HepG2 (cell line): ENCODE data around the gene AKAP12. TPM values are rescaled to one million over a fixed set of nuclear protein-coding genes. Genes with fewer than 3 reads are reported as not detected.

Experiments
- ERF ChIP-seq: IDR thresholded peaks from 2 replicates; pipeline ENCODE4 v1.6.1; 2018; ENCODE audit warnings: missing biosample characterization, missing genetic modification reagents
- GLI4 ChIP-seq: sonication (generic); formaldehyde crosslinking; IDR thresholded peaks from 2 replicates; pipeline ENCODE4 v1.5.1; 2020; ENCODE audit warnings: missing genetic modification reagents, mild to moderate bottlenecking, moderate library complexity, borderline replicate concordance
- MEIS1 ChIP-seq: sonication (generic); formaldehyde crosslinking; IDR thresholded peaks from 2 replicates; pipeline ENCODE4 v1.9.0; 2021; ENCODE audit warnings: mild to moderate bottlenecking, missing genetic modification reagents, moderate library complexity, borderline replicate concordance
- MLLT10 ChIP-seq: sonication (generic); formaldehyde crosslinking; IDR thresholded peaks from 2 replicates; pipeline ENCODE4 v1.4.0; 2020; ENCODE audit warnings: missing genetic modification reagents
- NFE2L1 ChIP-seq: sonication (generic); formaldehyde crosslinking; IDR thresholded peaks from 2 replicates; pipeline ENCODE4 v1.4.0; 2020; ENCODE audit warnings: missing genetic modification reagents, mild to moderate bottlenecking, borderline replicate concordance
- NR2F6 ChIP-seq, 2 experiments: IDR thresholded peaks; 2 replicates each; pipeline ENCODE4 v1.6.1; 2016; ENCODE audit warnings: antibody characterized with exemption in 1 of 2, mild to moderate bottlenecking in 1 of 2
- PHF20 ChIP-seq: sonication (generic); formaldehyde crosslinking; IDR thresholded peaks from 2 replicates; pipeline ENCODE4 v1.5.0; 2020; ENCODE audit warnings: mild to moderate bottlenecking, missing genetic modification reagents
- SALL2 ChIP-seq: sonication (generic); formaldehyde crosslinking; IDR thresholded peaks from 2 replicates; pipeline ENCODE4 v1.8.1; 2023; ENCODE audit warnings: mild to moderate bottlenecking, missing genetic modification reagents, inconsistent platforms
- ZBTB20 ChIP-seq: sonication (generic); formaldehyde crosslinking; IDR thresholded peaks from 2 replicates; pipeline ENCODE4 v1.8.1; 2023; ENCODE audit warnings: missing genetic modification reagents, low read depth, mild to moderate bottlenecking, borderline replicate concordance
- ZFP82 ChIP-seq: sonication (generic); formaldehyde crosslinking; IDR thresholded peaks from 2 replicates; pipeline ENCODE4 v1.5.1; 2020; ENCODE audit warnings: mild to moderate bottlenecking, missing genetic modification reagents, borderline replicate concordance
- ZNF225 ChIP-seq: sonication (generic); formaldehyde crosslinking; IDR thresholded peaks from 2 replicates; pipeline ENCODE4 v1.4.0; 2020; ENCODE audit warnings: mild to moderate bottlenecking, missing genetic modification reagents
- ZNF256 ChIP-seq: sonication (generic); formaldehyde crosslinking; conservative IDR thresholded peaks from 2 replicates; pipeline ENCODE4 v1.4.0; 2020; ENCODE audit warnings: missing genetic modification reagents
- polyA plus RNA-seq, 8 experiments: library from polyadenylated mRNA; depleted of rRNA in 3 of 8; stranded (reverse) in 7 of 8; unstranded in 1 of 8; fragments of >200 nt; fragmentation: Illumina TruSeq in 4 of 8; extraction: Trizol in 4 of 8; gene quantifications; 2 replicates each; pipeline versions ENCODE4 v1.2.1 to v1.2.3, GENCODE V29; 2011 to 2016; ENCODE audit warnings: low read depth in 4 of 8, missing spikeins in 1 of 8, mixed read lengths in 1 of 8; ENCODE audit not compliant: insufficient read depth in 1 of 8
- total RNA-seq, 5 experiments: library from RNA; depleted of rRNA; stranded (reverse); fragments of >200 nt; fragmentation: Illumina TruSeq; extraction: Trizol; gene quantifications; 2 replicates each; pipeline ENCODE4 v1.2.3, GENCODE V29; 2016; ENCODE audit warnings: low read depth in 1 of 5
- TF ChIP-seq, protein P1 (sequence below): sonication (generic); formaldehyde crosslinking; IDR thresholded peaks from 2 replicates; pipeline ENCODE4 v1.5.0; 2020; ENCODE audit warnings: mild to moderate bottlenecking, missing genetic modification reagents, borderline replicate concordance
- TF ChIP-seq, protein P2 (sequence below), 2 experiments: sonication (generic) in 1 of 2; formaldehyde crosslinking in 1 of 2; IDR thresholded peaks; 2 replicates each; pipeline versions ENCODE4 v1.5.1 to v1.6.1; 2011 to 2020; ENCODE audit warnings: borderline replicate concordance in 1 of 2, low read depth in 1 of 2, low read length in 1 of 2, mild to moderate bottlenecking in 1 of 2, missing genetic modification reagents in 1 of 2, moderate library complexity in 1 of 2
- TF ChIP-seq, protein P3 (sequence below): sonication (generic); formaldehyde crosslinking; IDR thresholded peaks from 2 replicates; pipeline ENCODE4 v1.4.0; 2020; ENCODE audit warnings: mild to moderate bottlenecking, missing genetic modification reagents
- TF ChIP-seq, protein P4 (sequence below): sonication (generic); formaldehyde crosslinking; IDR thresholded peaks from 2 replicates; pipeline ENCODE4 v1.5.1; 2020; ENCODE audit warnings: mild to moderate bottlenecking, missing genetic modification reagents

The AKAP12 gene
- total and polyA plus RNA-seq, 2 of the 13 experiments (the other 11 are each of a cell fraction or from before 2014, with no cell fraction given), result 10.6 to 19.0 TPM

DNA sequence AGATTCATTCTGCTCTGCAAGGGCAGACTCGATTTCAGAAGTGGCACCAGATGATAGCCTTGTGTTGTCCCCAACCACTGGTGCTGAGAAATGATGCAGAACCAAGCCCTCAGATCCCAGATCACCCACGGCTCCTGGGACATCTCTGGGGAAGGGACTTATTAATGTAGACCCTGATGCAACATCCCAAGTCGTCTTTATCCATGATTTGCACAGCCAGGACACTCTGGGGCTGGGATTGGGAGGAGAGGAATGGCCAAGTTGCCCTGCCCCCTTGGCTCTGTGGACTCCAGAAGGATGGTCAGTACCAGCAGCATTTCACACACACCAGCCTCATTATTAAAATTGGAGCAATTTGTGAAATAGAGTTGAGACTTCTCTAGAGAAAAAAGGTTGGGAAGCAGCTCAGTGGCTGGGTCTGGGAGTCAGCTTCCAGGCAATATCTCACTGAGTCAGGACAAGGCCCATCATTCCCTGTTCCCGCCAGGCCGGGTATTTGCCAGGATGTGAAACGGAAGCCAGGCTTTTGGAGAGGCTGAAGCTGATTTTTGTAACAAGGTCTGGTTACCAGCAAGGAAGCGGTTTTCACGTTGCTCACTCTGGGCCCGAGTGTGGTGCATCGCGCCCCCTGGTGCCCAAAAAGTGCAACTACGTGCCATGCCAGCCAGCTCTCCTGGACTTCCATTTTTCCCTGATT is 84.2 kb downstream of the AKAP12 start (continued):
- no peak for TF ChIP-seq NFE2L1 (CRISPR knock-in tag)
- TF ChIP-seq, protein P1, sequence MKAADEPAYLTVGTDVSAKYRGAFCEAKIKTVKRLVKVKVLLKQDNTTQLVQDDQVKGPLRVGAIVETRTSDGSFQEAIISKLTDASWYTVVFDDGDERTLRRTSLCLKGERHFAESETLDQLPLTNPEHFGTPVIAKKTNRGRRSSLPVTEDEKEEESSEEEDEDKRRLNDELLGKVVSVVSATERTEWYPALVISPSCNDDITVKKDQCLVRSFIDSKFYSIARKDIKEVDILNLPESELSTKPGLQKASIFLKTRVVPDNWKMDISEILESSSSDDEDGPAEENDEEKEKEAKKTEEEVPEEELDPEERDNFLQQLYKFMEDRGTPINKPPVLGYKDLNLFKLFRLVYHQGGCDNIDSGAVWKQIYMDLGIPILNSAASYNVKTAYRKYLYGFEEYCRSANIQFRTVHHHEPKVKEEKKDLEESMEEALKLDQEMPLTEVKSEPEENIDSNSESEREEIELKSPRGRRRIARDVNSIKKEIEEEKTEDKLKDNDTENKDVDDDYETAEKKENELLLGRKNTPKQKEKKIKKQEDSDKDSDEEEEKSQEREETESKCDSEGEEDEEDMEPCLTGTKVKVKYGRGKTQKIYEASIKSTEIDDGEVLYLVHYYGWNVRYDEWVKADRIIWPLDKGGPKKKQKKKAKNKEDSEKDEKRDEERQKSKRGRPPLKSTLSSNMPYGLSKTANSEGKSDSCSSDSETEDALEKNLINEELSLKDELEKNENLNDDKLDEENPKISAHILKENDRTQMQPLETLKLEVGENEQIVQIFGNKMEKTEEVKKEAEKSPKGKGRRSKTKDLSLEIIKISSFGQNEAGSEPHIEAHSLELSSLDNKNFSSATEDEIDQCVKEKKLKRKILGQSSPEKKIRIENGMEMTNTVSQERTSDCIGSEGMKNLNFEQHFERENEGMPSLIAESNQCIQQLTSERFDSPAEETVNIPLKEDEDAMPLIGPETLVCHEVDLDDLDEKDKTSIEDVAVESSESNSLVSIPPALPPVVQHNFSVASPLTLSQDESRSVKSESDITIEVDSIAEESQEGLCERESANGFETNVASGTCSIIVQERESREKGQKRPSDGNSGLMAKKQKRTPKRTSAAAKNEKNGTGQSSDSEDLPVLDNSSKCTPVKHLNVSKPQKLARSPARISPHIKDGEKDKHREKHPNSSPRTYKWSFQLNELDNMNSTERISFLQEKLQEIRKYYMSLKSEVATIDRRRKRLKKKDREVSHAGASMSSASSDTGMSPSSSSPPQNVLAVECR, result no peak
- peak; percentile 84; the same call in 1 of the 2 replicates for TF ChIP-seq SALL2 (CRISPR knock-in tag)
- TF ChIP-seq ZNF256 (CRISPR knock-in tag), result no peak
- TF ChIP-seq PHF20, result no peak
- TF ChIP-seq GLI4 (CRISPR knock-in tag), result no peak
- TF ChIP-seq NR2F6 (IDR thresholded peaks at IDR 0.05), result no peak
- peak; percentile 44; the same call in 1 of the 2 replicates for TF ChIP-seq NR2F6 (CRISPR knock-in tag; IDR thresholded peaks at IDR 0.05)
- TF ChIP-seq ZFP82 (CRISPR knock-in tag), result no peak
- TF ChIP-seq ERF (CRISPR knock-in tag), result no peak; the same call in 1 of the 2 replicates
- TF ChIP-seq ZBTB20 (CRISPR knock-in tag), result no peak
- TF ChIP-seq MEIS1, result peak; percentile 86; the same call in 1 of the 2 replicates
- TF ChIP-seq, protein P2, sequence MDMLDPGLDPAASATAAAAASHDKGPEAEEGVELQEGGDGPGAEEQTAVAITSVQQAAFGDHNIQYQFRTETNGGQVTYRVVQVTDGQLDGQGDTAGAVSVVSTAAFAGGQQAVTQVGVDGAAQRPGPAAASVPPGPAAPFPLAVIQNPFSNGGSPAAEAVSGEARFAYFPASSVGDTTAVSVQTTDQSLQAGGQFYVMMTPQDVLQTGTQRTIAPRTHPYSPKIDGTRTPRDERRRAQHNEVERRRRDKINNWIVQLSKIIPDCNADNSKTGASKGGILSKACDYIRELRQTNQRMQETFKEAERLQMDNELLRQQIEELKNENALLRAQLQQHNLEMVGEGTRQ (IDR thresholded peaks at IDR 0.05; ENCODE audit: low read depth, low read length), result no peak
- TF ChIP-seq, protein P2 (CRISPR knock-in tag; IDR thresholded peaks at IDR 0.05; ENCODE audit: borderline replicate concordance), result no peak
- no peak for TF ChIP-seq MLLT10 (CRISPR knock-in tag)
- TF ChIP-seq, protein P3, sequence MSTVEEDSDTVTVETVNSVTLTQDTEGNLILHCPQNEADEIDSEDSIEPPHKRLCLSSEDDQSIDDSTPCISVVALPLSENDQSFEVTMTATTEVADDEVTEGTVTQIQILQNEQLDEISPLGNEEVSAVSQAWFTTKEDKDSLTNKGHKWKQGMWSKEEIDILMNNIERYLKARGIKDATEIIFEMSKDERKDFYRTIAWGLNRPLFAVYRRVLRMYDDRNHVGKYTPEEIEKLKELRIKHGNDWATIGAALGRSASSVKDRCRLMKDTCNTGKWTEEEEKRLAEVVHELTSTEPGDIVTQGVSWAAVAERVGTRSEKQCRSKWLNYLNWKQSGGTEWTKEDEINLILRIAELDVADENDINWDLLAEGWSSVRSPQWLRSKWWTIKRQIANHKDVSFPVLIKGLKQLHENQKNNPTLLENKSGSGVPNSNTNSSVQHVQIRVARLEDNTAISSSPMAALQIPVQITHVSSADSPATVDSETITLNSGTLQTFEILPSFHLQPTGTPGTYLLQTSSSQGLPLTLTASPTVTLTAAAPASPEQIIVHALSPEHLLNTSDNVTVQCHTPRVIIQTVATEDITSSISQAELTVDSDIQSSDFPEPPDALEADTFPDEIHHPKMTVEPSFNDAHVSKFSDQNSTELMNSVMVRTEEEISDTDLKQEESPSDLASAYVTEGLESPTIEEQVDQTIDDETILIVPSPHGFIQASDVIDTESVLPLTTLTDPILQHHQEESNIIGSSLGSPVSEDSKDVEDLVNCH, result no peak
- TF ChIP-seq ZNF225 (CRISPR knock-in tag), result no peak
- TF ChIP-seq, protein P4, sequence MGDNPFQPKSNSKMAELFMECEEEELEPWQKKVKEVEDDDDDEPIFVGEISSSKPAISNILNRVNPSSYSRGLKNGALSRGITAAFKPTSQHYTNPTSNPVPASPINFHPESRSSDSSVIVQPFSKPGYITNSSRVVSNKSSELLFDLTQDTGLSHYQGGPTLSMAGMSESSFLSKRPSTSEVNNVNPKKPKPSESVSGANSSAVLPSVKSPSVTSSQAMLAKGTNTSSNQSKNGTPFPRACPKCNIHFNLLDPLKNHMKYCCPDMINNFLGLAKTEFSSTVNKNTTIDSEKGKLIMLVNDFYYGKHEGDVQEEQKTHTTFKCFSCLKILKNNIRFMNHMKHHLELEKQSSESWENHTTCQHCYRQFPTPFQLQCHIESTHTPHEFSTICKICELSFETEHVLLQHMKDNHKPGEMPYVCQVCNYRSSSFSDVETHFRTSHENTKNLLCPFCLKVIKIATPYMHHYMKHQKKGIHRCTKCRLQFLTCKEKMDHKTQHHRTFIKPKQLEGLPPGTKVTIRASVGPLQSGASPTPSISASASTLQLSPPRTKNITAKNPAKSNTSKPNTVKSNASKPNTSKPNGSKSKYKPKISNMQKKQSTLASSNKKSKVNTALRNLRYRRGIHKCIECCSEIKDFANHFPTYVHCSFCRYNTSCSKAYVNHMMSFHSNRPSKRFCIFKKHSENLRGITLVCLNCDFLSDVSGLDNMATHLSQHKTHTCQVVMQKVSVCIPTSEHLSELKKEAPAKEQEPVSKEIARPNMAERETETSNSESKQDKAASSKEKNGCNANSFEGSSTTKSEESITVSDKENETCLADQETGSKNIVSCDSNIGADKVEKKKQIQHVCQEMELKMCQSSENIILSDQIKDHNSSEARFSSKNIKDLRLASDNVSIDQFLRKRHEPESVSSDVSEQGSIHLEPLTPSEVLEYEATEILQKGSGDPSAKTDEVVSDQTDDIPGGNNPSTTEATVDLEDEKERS, result no peak
